Thyroid gland (tissue), 4 donors: Measurements from ENCODE around the gene KRT17. TPM values are rescaled to one million over a fixed set of nuclear protein-coding genes. Genes with fewer than 3 reads are reported as not detected.

ENCODE experiments used
- DNase-seq, 2 donors: peaks; one replicate each; pipeline ENCODE4 v3.0.0-alpha.2; 2019
- H3K27ac ChIP-seq, 3 donors: fragments of 200-600 bp; sonication (generic); 1 replicate in 2 of 3; 2 replicates in 1 of 3; pipeline ENCODE4 v1.5.1; 2016 to 2019; ENCODE audit warnings: mild to moderate bottlenecking in 1 of 3, moderate library complexity in 1 of 3
- H3K27me3 ChIP-seq: fragments of 200-600 bp; sonication (generic); one replicate; pipeline ENCODE4 v1.5.1; 2019
- H3K36me3 ChIP-seq, 2 donors: fragments of 200-600 bp; sonication (generic); one replicate each; pipeline ENCODE4 v1.5.1; 2016 to 2019
- H3K4me1 ChIP-seq, 2 donors: fragments of 200-600 bp; sonication (generic); one replicate each; pipeline ENCODE4 v1.5.1; 2017 to 2019
- H3K4me3 ChIP-seq, 3 donors: fragments of 200-600 bp; sonication (generic); replicated peaks in 1 of 3; 1 replicate in 2 of 3; 2 replicates in 1 of 3; pipeline ENCODE4 v1.5.1; 2016; ENCODE audit warnings: mild to moderate bottlenecking in 1 of 3
- H3K9me3 ChIP-seq: fragments of 200-600 bp; sonication (generic); one replicate; pipeline ENCODE4 v1.5.1; 2017
- POLR2A ChIP-seq, 2 donors: fragments of 450-650 bp; IDR thresholded peaks; one replicate each; pipeline ENCODE4 v1.6.1; 2017; ENCODE audit warnings: antibody characterized with exemption in 2 of 2, mild to moderate bottlenecking in 2 of 2, moderate library complexity in 1 of 2
- WGBS, 2 donors: methylation state at CpG; one replicate each; pipeline ENCODE4 v1.1.5; 2017; 5-methylcytosine and 5-hydroxymethylcytosine counted together
- intact Hi-C: fragments of 100-400 bp; cut with DNase I; formaldehyde crosslinking; loops from one replicate; pipeline ENCODE4 v1.15.1; 2023
- total RNA-seq, 4 donors: library from RNA; depleted of rRNA; stranded (reverse); fragments of >200 nt; gene quantifications; one replicate each; pipeline ENCODE4 v1.2.3, GENCODE V29; 2016
- TF ChIP-seq, protein P1 (sequence below), 6 experiments: fragments of 200-600 bp in 3 of 6; fragments of 450-650 bp in 3 of 6; sonication (generic) in 3 of 6; IDR thresholded peaks; one replicate each; pipeline ENCODE4 v1.5.1; 2016 to 2019; ENCODE audit warnings: antibody characterized with exemption in 6 of 6, mild to moderate bottlenecking in 2 of 6, inconsistent platforms in 1 of 6, moderate library complexity in 1 of 6

Gene KRT17
- total RNA-seq, result under 1 TPM in 1 of 4 donors, not detected in 3; 0.56 TPM

DNA sequence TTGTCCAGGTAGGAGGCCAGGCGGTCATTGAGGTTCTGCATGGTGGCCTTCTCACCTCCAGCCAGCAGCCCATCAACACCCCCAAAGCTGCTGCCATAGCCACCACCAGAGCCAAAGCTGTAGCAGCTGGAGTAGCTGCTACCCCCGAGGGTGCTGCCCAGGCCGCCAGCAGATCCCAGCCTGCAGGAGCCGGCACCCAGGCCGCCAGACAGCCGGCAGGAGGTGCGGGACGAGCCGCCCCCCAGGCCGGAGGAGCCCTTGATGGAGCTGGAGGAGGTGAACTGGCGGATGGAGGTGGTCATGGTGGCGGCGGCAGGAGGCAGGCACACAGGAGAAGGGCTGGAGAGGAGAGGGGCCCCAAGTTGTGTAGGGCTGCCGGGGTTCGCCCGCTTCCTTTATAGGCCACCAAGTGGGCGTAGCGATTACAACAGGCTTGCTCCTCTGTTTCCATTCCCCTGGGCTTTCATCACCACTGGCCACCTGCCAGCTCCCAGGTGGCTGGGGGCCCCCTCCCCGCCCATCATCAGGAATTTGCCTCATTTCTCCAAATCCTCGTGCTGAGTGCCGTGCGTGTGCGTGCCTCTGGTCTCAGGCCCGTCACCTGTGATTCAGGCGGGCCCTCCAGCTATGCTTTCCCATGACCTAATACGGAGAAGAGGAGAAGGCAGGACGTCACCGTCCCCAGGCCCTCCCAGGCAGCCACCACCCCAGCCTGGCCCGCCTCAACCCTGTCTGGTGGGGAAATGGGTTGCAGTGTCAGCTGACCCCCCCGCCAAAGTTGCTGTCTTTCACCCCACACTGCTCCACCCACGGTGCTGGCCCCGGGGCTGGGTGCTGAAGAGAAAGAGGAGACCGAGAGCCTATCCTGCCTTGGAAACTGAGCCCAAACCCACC, at the start of gene KRT17:
KRT17 (minus strand) TSS at position 368 of the 894 bp plus-strand sequence; CDS start at position 302, 66 bp downstream.
- no peaks in the 10 kb centered on the region for H3K4me1 ChIP-seq
- no peak for DNase-seq
- no peaks in the 10 kb centered on the region for H3K27me3 ChIP-seq
- no peak within 1 kb of the TSS for H3K27ac ChIP-seq
- intact Hi-C loops, result no loop called here
- H3K9me3 ChIP-seq, result no peaks in the 10 kb centered on the region
- H3K36me3 ChIP-seq, result no peaks in the 10 kb centered on the region
- TF ChIP-seq, protein P1, sequence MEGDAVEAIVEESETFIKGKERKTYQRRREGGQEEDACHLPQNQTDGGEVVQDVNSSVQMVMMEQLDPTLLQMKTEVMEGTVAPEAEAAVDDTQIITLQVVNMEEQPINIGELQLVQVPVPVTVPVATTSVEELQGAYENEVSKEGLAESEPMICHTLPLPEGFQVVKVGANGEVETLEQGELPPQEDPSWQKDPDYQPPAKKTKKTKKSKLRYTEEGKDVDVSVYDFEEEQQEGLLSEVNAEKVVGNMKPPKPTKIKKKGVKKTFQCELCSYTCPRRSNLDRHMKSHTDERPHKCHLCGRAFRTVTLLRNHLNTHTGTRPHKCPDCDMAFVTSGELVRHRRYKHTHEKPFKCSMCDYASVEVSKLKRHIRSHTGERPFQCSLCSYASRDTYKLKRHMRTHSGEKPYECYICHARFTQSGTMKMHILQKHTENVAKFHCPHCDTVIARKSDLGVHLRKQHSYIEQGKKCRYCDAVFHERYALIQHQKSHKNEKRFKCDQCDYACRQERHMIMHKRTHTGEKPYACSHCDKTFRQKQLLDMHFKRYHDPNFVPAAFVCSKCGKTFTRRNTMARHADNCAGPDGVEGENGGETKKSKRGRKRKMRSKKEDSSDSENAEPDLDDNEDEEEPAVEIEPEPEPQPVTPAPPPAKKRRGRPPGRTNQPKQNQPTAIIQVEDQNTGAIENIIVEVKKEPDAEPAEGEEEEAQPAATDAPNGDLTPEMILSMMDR (IDR thresholded peaks at IDR 0.05), result no peak
- TF ChIP-seq POLR2A (IDR thresholded peaks at IDR 0.05), result no peak
- H3K4me3 ChIP-seq, result no peak within 1 kb of the TSS
- WGBS, 2 donors, result 34 to 59% methylated on average over 18 to 19 of the region's 33 CpGs

DNA sequence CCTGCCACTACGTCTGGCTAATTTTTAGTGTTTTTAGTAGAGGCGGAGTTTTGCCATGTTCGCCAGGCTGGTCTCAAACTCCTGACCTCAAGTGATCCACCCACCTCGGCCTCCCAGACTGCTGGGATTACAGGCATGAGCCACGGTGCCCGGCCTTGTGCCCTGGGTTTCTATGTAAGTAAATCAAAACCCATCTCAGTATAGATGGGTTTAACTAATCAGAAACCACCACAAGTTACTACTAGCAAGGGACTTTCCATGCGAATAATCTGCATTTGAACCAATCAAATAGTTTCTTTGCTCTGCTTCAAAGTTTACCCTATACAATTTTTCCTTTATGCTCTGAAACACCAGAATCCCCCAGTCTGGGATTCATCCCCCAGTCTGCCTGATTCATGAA, 47.8 kb upstream of the KRT17 start:
- Histone ChIP-seq H3K4me3 (no peak overlapping the region), H3K4me1 (peaks cover 8 to 18% of the 10 kb centered on the region in 2 donors), H3K27ac (no peak overlapping the region), H3K9me3 (no peaks in the 10 kb centered on the region), H3K36me3 (no peaks in the 10 kb centered on the region), H3K27me3 (no peaks in the 10 kb centered on the region)
- intact Hi-C loops, result no loop called here
- TF ChIP-seq POLR2A (IDR thresholded peaks at IDR 0.05), result no peak
- TF ChIP-seq, protein P1 (IDR thresholded peaks at IDR 0.05), result no peak
- no peak for DNase-seq
- WGBS, 2 donors, result 92 to 93% methylated on average over 7 of the region's 7 CpGs

DNA sequence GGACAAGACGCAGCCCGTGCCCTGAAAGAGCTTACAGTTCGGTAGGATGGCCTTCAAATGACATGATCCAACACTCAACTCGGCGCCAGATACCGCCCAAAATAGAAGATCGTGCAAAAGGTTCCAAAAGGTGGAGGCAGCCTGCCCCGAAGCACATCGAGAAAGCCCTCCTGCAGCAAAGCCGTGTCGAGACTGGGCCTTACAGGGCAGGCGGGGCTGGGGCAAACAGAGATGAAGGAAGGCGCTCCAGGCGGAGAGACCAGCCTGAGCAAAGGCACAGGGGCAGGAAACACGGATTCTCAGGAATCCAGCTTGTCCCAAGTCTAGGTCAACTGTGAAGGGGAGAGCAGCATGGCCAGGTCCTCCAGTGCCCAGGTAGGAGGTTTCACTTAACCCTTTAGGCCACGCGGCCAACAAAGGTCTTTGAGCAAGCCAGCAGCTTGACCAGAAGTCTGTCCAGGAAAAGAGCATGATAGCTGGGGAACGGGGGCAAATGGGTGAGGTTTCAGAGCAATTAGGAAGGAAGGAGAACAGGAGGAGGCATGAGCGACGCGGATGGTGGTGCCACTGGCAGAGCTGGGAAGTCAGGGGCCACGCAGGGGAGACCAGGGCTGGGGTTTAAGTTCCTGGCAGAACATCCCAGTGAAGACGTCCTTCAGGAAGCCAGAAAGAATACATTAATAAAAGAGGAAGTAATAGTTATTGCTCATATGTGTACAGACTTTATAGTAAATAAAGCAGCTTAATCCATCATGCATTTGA, 43.1 kb upstream of the KRT17 start:
- WGBS, 2 donors, result 51 to 52% methylated on average over 23 of the region's 23 CpGs
- DNase-seq, result no peak
- Histone ChIP-seq H3K27ac (peak overlapping the region in 2 of 3 donors; percentile 17 to 77), H3K27me3 (no peaks in the 10 kb centered on the region), H3K4me1 (peaks cover 12 to 21% of the 10 kb centered on the region in 2 donors), H3K4me3 (peak overlapping the region in 1 of 3 donors; percentile 28), H3K36me3 (no peaks in the 10 kb centered on the region), H3K9me3 (no peaks in the 10 kb centered on the region)
- no peak for TF ChIP-seq POLR2A (IDR thresholded peaks at IDR 0.05)
- TF ChIP-seq, protein P1 (IDR thresholded peaks at IDR 0.05), result no peak
- intact Hi-C loops, result loop anchor here (5.0 kb wide), 1 partner anchor 865 kb away; no protein-coding TSS in a partner anchor

DNA sequence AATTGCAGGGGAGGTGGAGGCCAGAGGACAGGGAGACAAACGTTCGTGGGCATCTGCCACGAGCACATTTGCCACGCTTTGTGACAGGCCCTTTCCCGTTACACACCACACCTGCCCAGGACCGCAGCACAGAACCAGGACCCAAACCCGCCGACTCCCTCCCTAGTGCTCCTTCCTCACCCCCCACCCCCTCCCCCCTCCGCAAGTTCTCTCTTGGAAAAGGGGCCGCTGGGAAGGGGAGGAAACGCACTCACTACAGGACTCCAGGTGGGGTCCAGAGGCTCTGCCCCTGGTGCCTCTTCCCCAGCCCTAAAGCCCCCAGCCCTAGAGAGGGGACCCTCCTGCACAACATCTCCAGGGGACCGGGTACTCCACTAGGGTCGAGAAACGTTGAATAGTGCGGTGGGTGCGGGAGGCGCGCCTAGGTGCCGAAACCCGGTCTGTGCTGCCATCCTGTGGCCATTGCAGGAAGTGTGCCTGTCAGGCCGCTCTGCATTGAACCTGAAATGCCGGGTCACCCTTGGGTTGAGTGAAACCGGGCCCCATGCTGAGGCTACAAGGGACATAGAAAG, 42.4 kb upstream of the KRT17 start:
- no peaks in the 10 kb centered on the region for H3K9me3 ChIP-seq
- H3K4me3 ChIP-seq, result peak overlapping the region in 1 of 3 donors; percentile 28
- H3K27me3 ChIP-seq, result no peaks in the 10 kb centered on the region
- peak; percentile 82 to 85 for DNase-seq
- H3K27ac ChIP-seq, result peak overlapping the region; percentile 60 to 88 (median 77)
- H3K4me1 ChIP-seq, result peaks cover 12 to 21% of the 10 kb centered on the region in 2 donors
- intact Hi-C loops, result loop anchor here (5.0 kb wide), 1 partner anchor 864 kb away; no protein-coding TSS in a partner anchor
- WGBS, 2 donors, result 4 to 5% methylated on average over 4 to 21 of the region's 23 CpGs
- H3K36me3 ChIP-seq, result no peaks in the 10 kb centered on the region
- TF ChIP-seq, protein P1 (IDR thresholded peaks at IDR 0.05), result peak; percentile 75 to 98 (median 94)
- peak in 1 of 2 donors; percentile 22 for TF ChIP-seq POLR2A (IDR thresholded peaks at IDR 0.05)
